ENCODE results near the gene GADL1.

Gene GADL1

GRCh38 chr3:30730967-30731366 is 163.5 kb downstream of the GADL1 start:
- no peak for TF ChIP-seq CTCF (IDR thresholded peaks at IDR 0.05; ENCODE audit: low read depth, low read length)
- no peak overlapping the region for H3K4me3 ChIP-seq (replicated peaks in 1 of 2; ENCODE audit: low read depth in 2 of 2, low read length in 2 of 2)
- DNase-seq (ENCODE audit: low read depth in 2 of 2) = no peak

GRCh38 chr3:30729936-30730335 is 164.5 kb downstream of the GADL1 start:
- DNase-seq (ENCODE audit: low read depth in 2 of 2) = no peak
- no peak overlapping the region for H3K4me3 ChIP-seq (replicated peaks in 1 of 2; ENCODE audit: low read depth in 2 of 2, low read length in 2 of 2)
- no peak for TF ChIP-seq CTCF (IDR thresholded peaks at IDR 0.05; ENCODE audit: low read depth, low read length)

- no peak for TF ChIP-seq CTCF (IDR thresholded peaks at IDR 0.05; ENCODE audit: low read depth, low read length)
- no peak overlapping the region for H3K4me3 ChIP-seq (replicated peaks in 1 of 2; ENCODE audit: low read depth in 2 of 2, low read length in 2 of 2)
- DNase-seq (ENCODE audit: low read depth in 2 of 2) = peak in 1 of 2 donors; percentile 35
Observed at GRCh38 chr3:30729512-30729911, 164.9 kb downstream of the GADL1 start.

GRCh38 chr3:30728143-30728542 is 166.3 kb downstream of the GADL1 start:
- H3K4me3 ChIP-seq (replicated peaks in 1 of 2; ENCODE audit: low read depth in 2 of 2, low read length in 2 of 2) = no peak overlapping the region
- no peak for TF ChIP-seq CTCF (IDR thresholded peaks at IDR 0.05; ENCODE audit: low read depth, low read length)
- no peak for DNase-seq (ENCODE audit: low read depth in 2 of 2)

- H3K4me3 ChIP-seq (replicated peaks in 1 of 2; ENCODE audit: low read depth in 2 of 2, low read length in 2 of 2) = no peak overlapping the region
- DNase-seq (ENCODE audit: low read depth in 2 of 2) = no peak
- no peak for TF ChIP-seq CTCF (IDR thresholded peaks at IDR 0.05; ENCODE audit: low read depth, low read length)
Observed at GRCh38 chr3:30724863-30725262, 169.6 kb downstream of the GADL1 start.

- no peak for TF ChIP-seq CTCF (IDR thresholded peaks at IDR 0.05; ENCODE audit: low read depth, low read length)
- DNase-seq (ENCODE audit: low read depth in 2 of 2) = no peak
- H3K4me3 ChIP-seq (replicated peaks in 1 of 2; ENCODE audit: low read depth in 2 of 2, low read length in 2 of 2) = no peak overlapping the region
Observed at GRCh38 chr3:30723211-30723610, 171.2 kb downstream of the GADL1 start.

GRCh38 chr3:30721314-30721634 is 173.2 kb downstream of the GADL1 start:
- TF ChIP-seq CTCF (IDR thresholded peaks at IDR 0.05; ENCODE audit: low read depth, low read length) = no peak
- no peak for DNase-seq (ENCODE audit: low read depth in 2 of 2)
- no peak overlapping the region for H3K4me3 ChIP-seq (replicated peaks in 1 of 2; ENCODE audit: low read depth in 2 of 2, low read length in 2 of 2)

Measured in cardiac fibroblast (primary cell).